ENCODE data around the gene HIBADH. TPM values are rescaled to one million over a fixed set of nuclear protein-coding genes. Genes with fewer than 3 reads are reported as not detected.

HIBADH gene
- total and polyA plus RNA-seq, 12 donors, result 24.7 to 94.0 (median 77.7) TPM

DNA sequence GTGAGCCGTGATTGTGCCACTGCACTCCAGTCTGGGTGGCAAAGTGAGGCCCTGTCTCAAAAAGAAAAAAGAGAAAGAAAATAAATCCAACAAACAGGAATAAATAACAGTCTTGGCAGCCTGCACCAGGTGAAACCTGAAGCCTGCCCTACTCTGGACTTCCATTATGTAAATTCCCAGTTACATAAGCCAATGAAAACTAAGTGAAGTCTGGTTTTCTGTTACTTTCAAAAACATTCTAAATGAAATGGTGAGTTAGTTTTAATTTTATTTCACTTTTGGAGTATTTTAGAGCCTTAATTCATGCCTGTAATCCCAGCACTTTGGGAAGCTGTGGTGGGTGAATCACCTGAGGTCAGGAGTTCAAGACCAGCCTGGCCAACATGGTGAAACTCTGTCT, 22.5 kb upstream of the HIBADH start:
- Histone ChIP-seq H3K4me3 (no peak overlapping the region), H3K4me1 (no peaks in the 10 kb centered on the region), H3K27me3 (no peaks in the 10 kb centered on the region), H3K9me3 (peaks cover 0 to 9% (median 0%) of the 10 kb centered on the region in 11 donors), H3K27ac (no peak overlapping the region), H3K36me3 (no peaks in the 10 kb centered on the region)
- DNase-seq, result no peak
- 97 to 100% methylated on average over 1 of the region's 1 CpG for WGBS, 2 donors
- TF ChIP-seq CTCF (IDR thresholded peaks at IDR 0.05), result no peak
- intact Hi-C loops (cut with DNase I), result no loop called here
- ATAC-seq, result no peak

- H3K36me3 ChIP-seq, result no peaks in the 10 kb centered on the region
- H3K9me3 ChIP-seq, result peaks cover 0 to 9% (median 0%) of the 10 kb centered on the region in 11 donors
- WGBS, 2 donors, result 79 to 87% methylated on average over 4 of the region's 4 CpGs
- no peaks in the 10 kb centered on the region for H3K27me3 ChIP-seq
- H3K4me1 ChIP-seq, result no peaks in the 10 kb centered on the region
- no peak overlapping the region for H3K4me3 ChIP-seq
- H3K27ac ChIP-seq, result no peak overlapping the region
- intact Hi-C loops (cut with DNase I), result no loop called here
- ATAC-seq, result no peak
- no peak for TF ChIP-seq CTCF (IDR thresholded peaks at IDR 0.05)
- DNase-seq, result no peak
Measured at GRCh38 chr7:27684491-27684890, 21.8 kb upstream of the HIBADH start.

DNA sequence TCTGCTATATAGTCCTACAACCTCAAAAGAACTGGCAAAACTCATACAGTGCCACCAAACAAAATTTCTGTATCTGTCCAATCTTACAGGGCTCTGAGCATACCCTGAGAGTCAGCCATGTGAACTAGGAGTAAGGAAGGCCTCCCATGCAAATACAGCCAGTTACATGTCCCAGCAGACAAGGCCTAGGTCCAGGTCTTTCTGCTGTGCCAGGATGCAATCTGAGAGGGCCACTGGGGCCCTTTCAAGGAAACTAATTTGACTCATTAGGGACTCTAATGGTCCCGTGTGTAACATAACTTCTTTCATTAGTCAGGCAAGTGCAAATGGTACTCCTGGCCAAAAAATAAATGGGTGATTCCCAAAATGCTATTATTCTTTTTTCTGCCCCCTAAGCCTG, 17.9 kb upstream of the HIBADH start:
- DNase-seq, result no peak
- no peaks in the 10 kb centered on the region for H3K36me3 ChIP-seq
- ATAC-seq, result no peak
- intact Hi-C loops (cut with DNase I), result no loop called here
- no peak for TF ChIP-seq CTCF (IDR thresholded peaks at IDR 0.05)
- H3K4me3 ChIP-seq, result no peak overlapping the region
- H3K27ac ChIP-seq, result no peak overlapping the region
- WGBS, 2 donors, result 38 to 53% methylated on average over 1 of the region's 1 CpG
- H3K9me3 ChIP-seq, result no peaks in the 10 kb centered on the region
- H3K4me1 ChIP-seq, result peaks cover 0 to 18% (median 3%) of the 10 kb centered on the region in 9 donors
- H3K27me3 ChIP-seq, result no peaks in the 10 kb centered on the region

GRCh38 chr7:27678617-27679260, 16.1 kb upstream of the HIBADH start:
- Histone ChIP-seq H3K4me1 (peaks cover 0 to 18% (median 3%) of the 10 kb centered on the region in 9 donors), H3K27me3 (no peaks in the 10 kb centered on the region), H3K27ac (peak overlapping the region in 4 of 10 donors; percentile 41 to 65 (median 52)), H3K36me3 (no peaks in the 10 kb centered on the region), H3K9me3 (no peaks in the 10 kb centered on the region), H3K4me3 (no peak overlapping the region)
- intact Hi-C loops (cut with DNase I), result no loop called here
- ATAC-seq, result peak in 3 of 8 donors; percentile 22 to 55 (median 42)
- DNase-seq, result no peak
- no peak for TF ChIP-seq CTCF (IDR thresholded peaks at IDR 0.05)
- 83% methylated on average over 2 of the region's 2 CpGs for WGBS, 2 donors

Data from heart right ventricle (tissue), 16 donors.